HepG2 (cell line): ENCODE measurements around the gene MED12L. TPM values are rescaled to one million over a fixed set of nuclear protein-coding genes. Genes with fewer than 3 reads are reported as not detected.

Experiments
- ATAC-seq: fragments of 200-7000 bp; cut with Tn5 transposase; 3 replicates; pipeline ENCODE4 v1.9.1; 2020; ENCODE audit warnings: mild to moderate bottlenecking, moderate library complexity
- BruUV-seq: library from RNA; stranded (reverse); fragments of 400-500 nt; replicated peaks from 2 replicates; lab custom pipeline; 2021; lab: Mats Ljungman, UMichigan
- CTCF ChIA-PET: fragments of 300-600 bp; formaldehyde crosslinking; extraction: SDS; loops from one replicate; lab custom pipeline; 2021; ENCODE audit warnings: low total read pairs, inconsistent platforms, low intra/inter-chr PET ratio; lab: Yijun Ruan, JAX
- POLR2A ChIA-PET: fragments of 350-600 bp; sonication (Branson Sonifier 250); formaldehyde crosslinking; loops from one replicate; lab custom pipeline; 2020; ENCODE audit warnings: antibody characterized with exemption, inconsistent platforms; lab: Yijun Ruan, JAX
- DNase-seq: peaks from one replicate; pipeline ENCODE4 v3.0.0-alpha.2; 2015; ENCODE audit warnings: low spot score
- FAIRE-seq: peaks from 3 replicates; lab custom pipeline; 2011; peaks lifted over from hg19 to GRCh38; lab: Jason Lieb, UNC
- H2AFZ ChIP-seq: one replicate; pipeline ENCODE4 v1.6.1; 2011; ENCODE audit warnings: low read length, inconsistent platforms
- H3K27ac ChIP-seq: fragments of 300-600 bp; 3 replicates; pipeline ENCODE4 v1.8.0; 2011; ENCODE audit warnings: mixed run types, mild to moderate bottlenecking, mixed read lengths, low read length, inconsistent platforms; ENCODE audit not compliant: insufficient read depth; ENCODE audit errors: extremely low read length
- H3K27me3 ChIP-seq, 2 experiments: fragments of 200-600 bp in 1 of 2; 2 replicates in 1 of 2; 3 replicates in 1 of 2; pipeline versions ENCODE4 v1.6.0 to v1.8.0; 2011; ENCODE audit warnings: low read length in 2 of 2, mild to moderate bottlenecking in 2 of 2, moderate library complexity in 2 of 2, inconsistent platforms in 1 of 2; ENCODE audit not compliant: insufficient read depth in 2 of 2, control insufficient read depth in 1 of 2
- H3K36me3 ChIP-seq, 2 experiments: fragments of 200-600 bp in 1 of 2; replicated peaks in 1 of 2; 2 replicates in 1 of 2; 3 replicates in 1 of 2; pipeline versions ENCODE4 v1.5.1 to v1.8.0; 2011; ENCODE audit warnings: low read length in 2 of 2, inconsistent platforms in 1 of 2; ENCODE audit not compliant: insufficient read depth in 2 of 2, control insufficient read depth in 1 of 2
- H3K4me1 ChIP-seq: 2 replicates; pipeline ENCODE4 v1.5.1; 2012; ENCODE audit warnings: low read length, inconsistent platforms; ENCODE audit not compliant: insufficient read depth
- H3K4me2 ChIP-seq: 2 replicates; pipeline ENCODE4 v1.6.0; 2011; ENCODE audit warnings: low read depth, low read length, inconsistent platforms
- H3K4me3 ChIP-seq, 3 experiments: fragments of 200-600 bp in 1 of 3; sonication (generic), shearing (Covaris generic) in 1 of 3; replicated peaks in 1 of 3; 2 replicates each; pipeline ENCODE4 v1.5.1; 2011 to 2016; ENCODE audit warnings: low read length in 3 of 3, inconsistent platforms in 2 of 3, low read depth in 2 of 3, mild to moderate bottlenecking in 2 of 3, control low read depth in 1 of 3, mixed read lengths in 1 of 3; ENCODE audit not compliant: insufficient read depth in 1 of 3
- H3K79me2 ChIP-seq: one replicate; pipeline ENCODE4 v1.6.1; 2011; ENCODE audit warnings: low read length, inconsistent platforms; ENCODE audit not compliant: insufficient read depth
- H3K9ac ChIP-seq: 2 replicates; pipeline ENCODE4 v1.6.0; 2011; ENCODE audit warnings: mild to moderate bottlenecking, low read depth, low read length, inconsistent platforms; ENCODE audit not compliant: insufficient read depth
- H3K9me3 ChIP-seq: 2 replicates; pipeline ENCODE4 v1.5.1; 2012; ENCODE audit warnings: mild to moderate bottlenecking, low read length
- H4K20me1 ChIP-seq: 2 replicates; pipeline ENCODE4 v1.6.0; 2011; ENCODE audit warnings: inconsistent platforms, mild to moderate bottlenecking, low read length, moderate library complexity; ENCODE audit not compliant: insufficient read depth
- DNMT1 ChIP-seq: sonication (generic); formaldehyde crosslinking; IDR thresholded peaks from 2 replicates; pipeline ENCODE4 v1.5.1; 2020; ENCODE audit warnings: mild to moderate bottlenecking, missing genetic modification reagents
- FLYWCH1 ChIP-seq: sonication (generic); formaldehyde crosslinking; IDR thresholded peaks from 2 replicates; pipeline ENCODE4 v1.8.1; 2023; ENCODE audit warnings: mild to moderate bottlenecking, missing genetic modification reagents
- JUN ChIP-seq: sonication (generic); formaldehyde crosslinking; IDR thresholded peaks from 2 replicates; pipeline ENCODE4 v1.4.0; 2020; ENCODE audit warnings: mild to moderate bottlenecking, missing genetic modification reagents
- MEF2D ChIP-seq: sonication (generic); formaldehyde crosslinking; IDR thresholded peaks from 2 replicates; pipeline ENCODE4 v1.5.1; 2020; ENCODE audit warnings: mild to moderate bottlenecking, missing genetic modification reagents
- NFIB ChIP-seq: sonication (generic); formaldehyde crosslinking; IDR thresholded peaks from 2 replicates; pipeline ENCODE4 v1.9.0; 2021; ENCODE audit warnings: missing genetic modification reagents, mild to moderate bottlenecking, borderline replicate concordance
- PHF8 ChIP-seq: sonication (generic); formaldehyde crosslinking; IDR thresholded peaks from 2 replicates; pipeline ENCODE4 v1.5.0; 2020; ENCODE audit warnings: missing genetic modification reagents
- POLR2A ChIP-seq, 2 experiments: IDR thresholded peaks; 2 replicates each; pipeline ENCODE4 v1.6.1; 2011; ENCODE audit warnings: low read depth in 2 of 2, low read length in 2 of 2, mild to moderate bottlenecking in 1 of 2, moderate library complexity in 1 of 2; ENCODE audit not compliant: insufficient read depth in 1 of 2
- RBM39 ChIP-seq: fragments of 200-400 bp; formaldehyde crosslinking; IDR thresholded peaks from one replicate; pipeline ENCODE4 v1.6.1; 2018; ENCODE audit warnings: antibody characterized with exemption, mild to moderate bottlenecking, low read depth, low read length; ENCODE audit not compliant: poor library complexity, severe bottlenecking
- ZNF230 ChIP-seq: sonication (generic); formaldehyde crosslinking; IDR thresholded peaks from 2 replicates; pipeline ENCODE4 v1.4.0; 2020; ENCODE audit warnings: mild to moderate bottlenecking, missing genetic modification reagents
- ZNF280B ChIP-seq: sonication (generic); formaldehyde crosslinking; IDR thresholded peaks from 2 replicates; pipeline ENCODE4 v1.5.0; 2020; ENCODE audit warnings: missing genetic modification reagents, mild to moderate bottlenecking, borderline replicate concordance
- ZNF597 ChIP-seq: sonication (generic); formaldehyde crosslinking; IDR thresholded peaks from 2 replicates; pipeline ENCODE4 v1.5.0; 2020; ENCODE audit warnings: missing genetic modification reagents
- ZNF672 ChIP-seq: sonication (generic); formaldehyde crosslinking; IDR thresholded peaks from 2 replicates; pipeline ENCODE4 v1.8.1; 2022; ENCODE audit warnings: missing genetic modification reagents
- WGBS: methylation state at CpG from one replicate; pipeline ENCODE4 v1.1.6; 2017; ENCODE audit warnings: low lambda C conversion rate; 5-methylcytosine and 5-hydroxymethylcytosine counted together
- in situ Hi-C: cut with HindIII; loops from 2 replicates; pipeline ENCODE4 v1.10.0; 2017; ENCODE audit warnings: low pct_unique_long_range_greater_than_20kb; ENCODE audit not compliant: extremely low pct_ligation_motif_present
- intact Hi-C: fragments of 100-400 bp; cut with micrococcal nuclease; formaldehyde crosslinking; loops from one replicate; pipeline ENCODE4 v1.10.0; 2022; ENCODE audit not compliant: unreplicated experiment
- polyA plus RNA-seq, 8 experiments: library from polyadenylated mRNA; depleted of rRNA in 3 of 8; stranded (reverse) in 7 of 8; unstranded in 1 of 8; fragments of >200 nt; fragmentation: Illumina TruSeq in 4 of 8; extraction: Trizol in 4 of 8; gene quantifications; 2 replicates each; pipeline versions ENCODE4 v1.2.1 to v1.2.3, GENCODE V29; 2011 to 2016; ENCODE audit warnings: low read depth in 4 of 8, missing spikeins in 1 of 8, mixed read lengths in 1 of 8; ENCODE audit not compliant: insufficient read depth in 1 of 8
- total RNA-seq, 5 experiments: library from RNA; depleted of rRNA; stranded (reverse); fragments of >200 nt; fragmentation: Illumina TruSeq; extraction: Trizol; gene quantifications; 2 replicates each; pipeline ENCODE4 v1.2.3, GENCODE V29; 2016; ENCODE audit warnings: low read depth in 1 of 5
- TF ChIP-seq, protein P1 (sequence below), 2 experiments: fragments of 450-650 bp in 1 of 2; sonication (generic) in 1 of 2; formaldehyde crosslinking in 1 of 2; IDR thresholded peaks; 2 replicates each; pipeline versions ENCODE4 v1.6.1 to v1.8.0; 2016 to 2022; ENCODE audit warnings: antibody characterized with exemption in 1 of 2, mild to moderate bottlenecking in 1 of 2, missing genetic modification reagents in 1 of 2

Gene MED12L
- total and polyA plus RNA-seq, 2 of the 13 experiments (the other 11 are each of a cell fraction or from before 2014, with no cell fraction given) = 0.07 to 0.64 TPM

- ChIA-PET CTCF (no interaction called here), POLR2A (no interaction called here)
- H3K9ac ChIP-seq = no peak overlapping the region
- in situ Hi-C loops (no loop called here), intact Hi-C loops (loop anchor here (10.0 kb wide), 1 partner anchor 619 kb away; no protein-coding TSS in a partner anchor)
- 43% methylated on average over 4 of the region's 4 CpGs for WGBS
- no peaks in the 10 kb centered on the region for H3K36me3 ChIP-seq
- no peaks in the 10 kb centered on the region for H3K9me3 ChIP-seq
- H3K4me3 ChIP-seq = no peak overlapping the region
- H2AFZ ChIP-seq = no peak overlapping the region
- no TSS peak for BruUV-seq
- peaks cover 2 to 7% of the 10 kb centered on the region in 2 experiments; a peak in 3 of 5 replicates for H3K27me3 ChIP-seq
- no peak for FAIRE-seq
- no peak for ATAC-seq
- no peak overlapping the region for H3K4me2 ChIP-seq
- H3K4me1 ChIP-seq = no peaks in the 10 kb centered on the region
- no peaks in the 10 kb centered on the region for H3K79me2 ChIP-seq
- H4K20me1 ChIP-seq = no peaks in the 10 kb centered on the region
- no peak overlapping the region for H3K27ac ChIP-seq
- no peak for DNase-seq
- TF ChIP-seq RBM39 (no peak), POLR2A (IDR thresholded peaks at IDR 0.05; ENCODE audit: insufficient read depth in 1 of 2, low read depth in 2 of 2, low read length in 2 of 2) (no peak), ZNF280B (no peak), MEF2D (CRISPR knock-in tag) (no peak), JUN (CRISPR knock-in tag) (no peak), PHF8 (CRISPR knock-in tag) (no peak), FLYWCH1 (CRISPR knock-in tag) (no peak), DNMT1 (CRISPR knock-in tag) (no peak), ZNF597 (CRISPR knock-in tag) (no peak), ZNF230 (CRISPR knock-in tag) (no peak), ZNF672 (CRISPR knock-in tag) (no peak), NFIB (no peak)
- TF ChIP-seq, protein P1, sequence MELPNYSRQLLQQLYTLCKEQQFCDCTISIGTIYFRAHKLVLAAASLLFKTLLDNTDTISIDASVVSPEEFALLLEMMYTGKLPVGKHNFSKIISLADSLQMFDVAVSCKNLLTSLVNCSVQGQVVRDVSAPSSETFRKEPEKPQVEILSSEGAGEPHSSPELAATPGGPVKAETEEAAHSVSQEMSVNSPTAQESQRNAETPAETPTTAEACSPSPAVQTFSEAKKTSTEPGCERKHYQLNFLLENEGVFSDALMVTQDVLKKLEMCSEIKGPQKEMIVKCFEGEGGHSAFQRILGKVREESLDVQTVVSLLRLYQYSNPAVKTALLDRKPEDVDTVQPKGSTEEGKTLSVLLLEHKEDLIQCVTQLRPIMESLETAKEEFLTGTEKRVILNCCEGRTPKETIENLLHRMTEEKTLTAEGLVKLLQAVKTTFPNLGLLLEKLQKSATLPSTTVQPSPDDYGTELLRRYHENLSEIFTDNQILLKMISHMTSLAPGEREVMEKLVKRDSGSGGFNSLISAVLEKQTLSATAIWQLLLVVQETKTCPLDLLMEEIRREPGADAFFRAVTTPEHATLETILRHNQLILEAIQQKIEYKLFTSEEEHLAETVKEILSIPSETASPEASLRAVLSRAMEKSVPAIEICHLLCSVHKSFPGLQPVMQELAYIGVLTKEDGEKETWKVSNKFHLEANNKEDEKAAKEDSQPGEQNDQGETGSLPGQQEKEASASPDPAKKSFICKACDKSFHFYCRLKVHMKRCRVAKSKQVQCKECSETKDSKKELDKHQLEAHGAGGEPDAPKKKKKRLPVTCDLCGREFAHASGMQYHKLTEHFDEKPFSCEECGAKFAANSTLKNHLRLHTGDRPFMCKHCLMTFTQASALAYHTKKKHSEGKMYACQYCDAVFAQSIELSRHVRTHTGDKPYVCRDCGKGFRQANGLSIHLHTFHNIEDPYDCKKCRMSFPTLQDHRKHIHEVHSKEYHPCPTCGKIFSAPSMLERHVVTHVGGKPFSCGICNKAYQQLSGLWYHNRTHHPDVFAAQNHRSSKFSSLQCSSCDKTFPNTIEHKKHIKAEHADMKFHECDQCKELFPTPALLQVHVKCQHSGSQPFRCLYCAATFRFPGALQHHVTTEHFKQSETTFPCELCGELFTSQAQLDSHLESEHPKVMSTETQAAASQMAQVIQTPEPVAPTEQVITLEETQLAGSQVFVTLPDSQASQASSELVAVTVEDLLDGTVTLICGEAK (IDR thresholded peaks at IDR 0.05) = no peak
- TF ChIP-seq, protein P1 (CRISPR knock-in tag; IDR thresholded peaks at IDR 0.05) = no peak
Observed at GRCh38 chr3:151144016-151144415, 58.6 kb downstream of the MED12L start.
